Epithelial cell of proximal tubule (primary cell): ENCODE results near the gene FKBP6. TPM values are rescaled to one million over a fixed set of nuclear protein-coding genes. Genes with fewer than 3 reads are reported as not detected.
"Not testable (repeated sequence)": the region's sequence is repeated elsewhere in the genome, so short reads cannot be mapped to it uniquely, and the experiment has no call there.

ENCODE experiments used
- DNase-seq: peaks from one replicate; pipeline ENCODE4 v3.0.0-alpha.2; 2011; ENCODE audit warnings: low read depth
- H3K4me3 ChIP-seq: 2 replicates; pipeline ENCODE4 v1.5.1; 2011; ENCODE audit warnings: low read depth, mild to moderate bottlenecking, low read length
- CTCF ChIP-seq: conservative IDR thresholded peaks from 2 replicates; pipeline ENCODE4 v1.5.1; 2012; ENCODE audit warnings: low read depth, mild to moderate bottlenecking, low read length
- total RNA-seq: library from RNA; depleted of rRNA; stranded (reverse); fragments of >200 nt; gene quantifications from 2 replicates; pipeline ENCODE4 v1.2.3, GENCODE V29; 2015

The FKBP6 gene
- total RNA-seq, 1 donor from 2014 or later = not detected

DNA sequence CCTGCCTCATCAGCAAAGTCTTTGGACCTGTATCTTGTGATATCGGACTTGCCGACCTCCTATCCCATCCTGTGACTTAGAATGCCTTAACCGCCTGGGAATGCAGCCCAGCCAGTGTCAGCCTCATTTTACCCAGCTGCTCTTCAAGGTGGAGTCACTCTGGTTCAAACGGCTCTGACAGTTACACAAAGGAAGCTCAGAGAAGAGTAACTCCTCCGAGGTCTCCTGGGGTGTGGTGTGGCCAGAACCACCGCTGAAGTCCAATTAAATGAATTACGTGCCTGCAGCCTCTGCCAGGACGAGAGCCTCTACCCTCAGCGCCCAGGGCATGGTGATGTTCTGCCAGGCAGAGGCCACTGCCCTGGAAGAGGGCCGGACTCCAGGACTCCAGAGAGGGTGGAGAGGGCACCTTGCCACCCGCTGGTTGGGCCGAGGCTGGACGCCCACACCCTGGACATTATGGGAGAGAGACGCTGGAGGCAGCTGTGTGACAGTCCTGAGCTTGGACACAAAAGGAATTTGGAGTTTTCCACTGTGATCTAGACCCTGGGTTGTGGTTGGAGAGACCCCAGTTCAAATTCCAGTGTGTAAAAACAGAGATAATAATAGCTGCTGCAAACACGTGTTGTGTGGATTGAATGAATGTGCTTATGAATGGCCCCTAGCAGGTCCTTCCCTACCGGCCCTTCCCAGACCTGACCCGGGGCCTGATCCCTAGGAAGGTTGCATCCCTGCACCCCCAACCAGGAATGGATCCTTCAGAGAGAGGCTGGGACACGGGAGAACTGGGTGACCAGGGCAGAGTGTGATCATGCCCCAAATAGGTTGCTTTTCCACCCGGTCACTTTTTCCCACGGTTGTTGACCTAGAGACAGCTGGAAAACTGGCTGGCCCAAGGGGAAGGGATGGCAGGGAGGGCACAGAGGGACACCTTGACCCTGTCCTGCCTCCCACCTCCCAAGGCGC lies 67.9 kb downstream of the FKBP6 start:
- no peak overlapping the region for H3K4me3 ChIP-seq
- DNase-seq = no peak
- TF ChIP-seq CTCF = no peak

DNA sequence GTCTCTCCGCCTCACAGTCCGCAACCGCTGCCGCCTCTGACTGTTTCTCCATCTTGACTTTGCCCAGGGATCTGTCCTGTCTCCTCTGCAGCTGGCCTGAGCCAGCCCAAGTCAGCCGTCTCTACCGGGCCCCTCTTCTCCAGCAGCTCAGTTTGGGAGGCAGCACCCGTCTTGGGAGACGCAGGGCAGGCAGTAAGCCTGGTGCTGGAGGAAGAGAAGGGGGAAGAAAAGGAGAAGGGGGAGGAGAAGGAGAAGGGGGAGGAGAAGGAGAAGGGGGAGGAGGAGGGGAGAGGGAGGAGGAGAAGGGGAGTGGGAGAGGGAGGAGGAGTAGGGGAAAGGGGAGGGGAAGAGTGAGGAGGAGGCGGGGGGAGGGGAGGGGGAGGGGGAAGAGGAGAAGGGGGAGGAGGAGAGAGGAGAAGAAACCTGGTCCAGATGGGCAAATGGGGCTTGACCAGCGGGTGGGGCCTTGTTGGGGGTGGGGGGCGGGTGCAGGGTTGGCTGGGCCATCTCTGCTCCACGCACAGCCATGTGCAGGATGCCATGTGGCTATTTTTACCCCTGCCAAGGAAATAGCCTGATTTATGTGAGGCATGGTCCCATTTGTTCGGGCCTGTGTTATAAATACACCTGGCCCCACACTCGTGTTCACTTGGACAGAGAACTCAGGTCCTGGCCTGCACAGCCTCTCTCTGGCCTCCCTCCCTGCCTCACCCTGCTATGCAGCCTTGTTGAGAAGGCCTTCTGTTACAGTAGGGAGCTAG lies 69.7 kb downstream of the FKBP6 start:
- no peak for DNase-seq
- TF ChIP-seq CTCF = no peak
- no peak overlapping the region for H3K4me3 ChIP-seq

DNA sequence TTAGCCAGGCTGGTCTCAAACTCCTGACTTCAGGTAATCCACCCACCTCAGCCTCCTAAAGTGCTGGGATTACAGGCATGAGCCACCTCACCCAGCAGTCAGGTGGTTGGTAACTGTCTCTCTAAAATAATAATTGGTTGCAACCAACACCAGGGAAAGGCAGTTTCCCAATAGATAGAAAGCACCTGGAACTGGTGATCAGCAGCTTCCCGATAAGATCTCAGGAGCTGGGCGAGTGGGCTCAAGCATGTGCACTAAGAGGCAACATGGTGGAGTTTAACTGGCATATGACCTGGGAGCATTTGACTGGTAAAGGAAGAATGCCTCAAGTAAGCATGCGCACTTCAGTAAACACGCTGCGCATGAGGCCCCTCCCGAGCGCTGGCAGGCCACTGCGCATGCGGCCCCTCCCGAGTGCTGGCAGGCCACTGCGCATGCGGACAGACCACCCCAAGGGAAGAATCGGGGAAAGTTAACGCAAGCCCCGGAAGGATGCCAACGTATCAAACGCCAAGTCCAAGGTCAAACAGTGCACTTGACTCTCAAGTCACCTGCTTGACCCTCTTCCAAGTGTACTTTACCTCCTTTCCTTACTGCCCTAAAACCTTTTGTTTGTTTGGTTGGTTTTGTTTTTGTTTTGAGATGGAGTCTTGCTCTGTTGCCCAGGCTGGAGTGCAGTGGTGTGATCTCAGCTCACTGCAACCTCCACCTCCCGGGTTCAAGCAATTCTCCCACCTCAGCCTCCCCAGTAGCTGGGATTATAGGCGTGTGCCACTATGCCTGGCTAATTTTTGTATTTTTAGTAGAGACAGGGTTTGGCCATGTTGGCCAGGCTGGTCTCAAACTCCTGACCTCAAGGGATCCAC lies 71.5 kb downstream of the FKBP6 start:
- not testable (repeated sequence) for DNase-seq

DNA sequence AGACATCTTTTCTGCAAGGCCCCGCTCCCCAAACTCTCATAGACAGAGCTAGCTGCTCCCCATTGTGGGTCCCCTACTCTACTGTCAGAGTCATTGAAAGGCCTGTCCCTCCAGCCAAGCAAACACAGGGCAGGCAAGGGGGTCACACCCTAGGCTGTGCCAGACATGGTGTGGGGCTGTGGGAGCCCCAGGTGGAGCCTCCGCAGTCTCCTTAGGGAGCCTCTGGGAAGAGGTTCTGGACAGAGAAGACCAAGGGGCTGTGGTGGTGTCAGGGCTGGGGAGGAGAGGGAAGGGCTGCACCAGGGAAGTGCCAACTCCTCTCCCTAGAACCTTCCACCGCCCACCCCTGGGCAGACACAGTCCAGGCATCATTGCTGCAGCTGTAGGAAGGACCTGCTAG lies 76.9 kb downstream of the FKBP6 start:
- DNase-seq, H3K4me3 ChIP-seq: not testable (repeated sequence)

More for the DNA sequence above, 71.5 kb downstream of the FKBP6 start:
- H3K4me3 ChIP-seq = peak overlapping the region; percentile 29

Other genes with a start within 250 kb of the FKBP6 start
- not detected in 2 replicates for gene SPDYE9, start 242.1 kb upstream of the FKBP6 start, total RNA-seq
- 39.8 and 80.3 TPM in 2 replicates for gene NSUN5, start 19.3 kb upstream of the FKBP6 start, total RNA-seq
- not detected in 2 replicates for gene TRIM50, start 79 bp upstream of the FKBP6 start, total RNA-seq
- gene FZD9, start 105.6 kb downstream of the FKBP6 start, total RNA-seq = 1.8 and 4.0 TPM in 2 replicates
- 47.2 and 51.9 TPM in 2 replicates for gene BAZ1B, start 194.1 kb downstream of the FKBP6 start, total RNA-seq
- gene BCL7B, start 229.5 kb downstream of the FKBP6 start, total RNA-seq = 53.2 and 64.2 TPM in 2 replicates